Measurements from ENCODE around the gene GINM1. TPM values are rescaled to one million over a fixed set of nuclear protein-coding genes. Genes with fewer than 3 reads are reported as not detected.

Gene GINM1
- total and polyA plus RNA-seq, 2 of the 8 experiments (the other 6 are each of a cell fraction or from before 2014, with no cell fraction given) = 5.1 to 21.6 TPM

DNA sequence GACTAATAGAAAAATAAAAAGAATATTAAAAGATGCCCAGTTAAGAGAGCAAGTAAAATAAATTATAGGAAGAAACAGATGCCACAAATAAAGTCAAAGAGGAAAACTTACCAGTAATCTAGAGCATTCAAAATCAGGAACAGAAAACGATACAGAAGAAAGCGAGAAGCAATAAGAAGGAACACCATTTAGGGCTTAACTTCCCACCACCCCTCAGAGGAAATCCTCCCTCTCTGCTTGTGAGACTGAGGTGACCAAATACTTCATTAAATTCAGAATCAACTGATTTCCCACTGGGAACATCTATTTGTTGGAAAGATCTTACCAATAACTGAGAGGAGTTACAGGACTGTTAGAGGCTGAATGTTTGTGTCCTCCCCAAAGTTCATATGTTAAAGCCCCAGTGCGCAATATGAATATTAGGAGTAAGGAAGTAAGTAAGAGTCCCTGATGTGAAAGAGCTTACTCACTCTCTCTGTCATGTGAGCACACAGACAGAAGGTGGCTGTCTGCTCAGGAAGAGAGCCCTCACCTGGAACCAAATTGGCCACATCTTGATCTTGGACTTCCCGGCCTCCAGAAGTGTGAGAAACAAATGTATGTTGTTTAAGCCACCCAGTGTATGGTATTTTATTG, 62.8 kb downstream of the GINM1 start:
- Histone ChIP-seq H3K27ac (ENCODE audit: low read depth, low read length) (no peak overlapping the region), H3K56ac (replicated peaks; ENCODE audit: insufficient read length, low read depth, low read length) (no peak overlapping the region), H3K27me3 (replicated peaks in 1 of 4; ENCODE audit: control insufficient read depth in 3 of 4, extremely low read depth in 1 of 4, insufficient read depth in 3 of 4, low read length in 3 of 4) (no peaks in the 10 kb centered on the region), H3K18ac (ENCODE audit: extremely low read depth, low read length) (no peak overlapping the region), H3K4me2 (ENCODE audit: insufficient read depth in 1 of 2, low read depth in 2 of 2, low read length in 2 of 2) (no peak overlapping the region), H4K91ac (replicated peaks; ENCODE audit: insufficient read length, low read length) (no peak overlapping the region), H4K20me1 (replicated peaks in 1 of 2; ENCODE audit: control insufficient read depth in 1 of 2, insufficient read depth in 2 of 2, low read length in 2 of 2) (no peaks in the 10 kb centered on the region), H4K8ac (ENCODE audit: extremely low read depth, insufficient read depth, low read length) (no peak overlapping the region), H2BK120ac (replicated peaks; ENCODE audit: low read depth, low read length) (no peak overlapping the region), H3K23ac (ENCODE audit: insufficient read length) (no peak overlapping the region), H2AK5ac (ENCODE audit: low read depth, low read length) (no peak overlapping the region), H3K14ac (ENCODE audit: insufficient read length) (no peak overlapping the region), H3K4me3 (ENCODE audit: extremely low read depth in 1 of 4, insufficient read depth in 2 of 4, low read depth in 3 of 4, low read length in 4 of 4) (no peak overlapping the region), H3K4me1 (replicated peaks in 1 of 4; ENCODE audit: control insufficient read depth in 3 of 4, insufficient read depth in 4 of 4, low read length in 3 of 4) (no peaks in the 10 kb centered on the region), H2BK20ac (ENCODE audit: low read length) (no peak overlapping the region), H3K79me1 (ENCODE audit: low read depth, low read length) (no peaks in the 10 kb centered on the region), H3K23me2 (ENCODE audit: low read depth, low read length) (no peaks in the 10 kb centered on the region), H2BK15ac (ENCODE audit: low read length) (no peak overlapping the region), H3K9me3 (ENCODE audit: insufficient read depth in 2 of 2, low read depth in 1 of 2, low read length in 1 of 2) (no peaks in the 10 kb centered on the region), H3K9ac (replicated peaks in 1 of 4; ENCODE audit: extremely low read depth in 1 of 4, low read depth in 3 of 4, low read length in 3 of 4) (no peak overlapping the region), H3K4ac (replicated peaks; ENCODE audit: insufficient read length, low read depth, low read length) (no peak overlapping the region), H2AFZ (ENCODE audit: low read length) (no peak overlapping the region), H3K36me3 (ENCODE audit: control insufficient read depth in 2 of 4, insufficient read depth in 4 of 4, low read length in 3 of 4) (no peaks in the 10 kb centered on the region; a peak in 1 of 8 replicates), H4K5ac (ENCODE audit: insufficient read length, low read depth, low read length) (no peak overlapping the region), H2BK5ac (ENCODE audit: low read depth, low read length) (no peak overlapping the region), H3K79me2 (ENCODE audit: control insufficient read depth in 1 of 2, insufficient read depth in 2 of 2, low read length in 2 of 2) (no peaks in the 10 kb centered on the region), H2BK12ac (ENCODE audit: low read depth, low read length) (no peak overlapping the region)
- TF ChIP-seq PHF8 (conservative IDR thresholded peaks at IDR 0.05; ENCODE audit: low read depth, low read length) (no peak), ZNF274 (IDR thresholded peaks at IDR 0.05; ENCODE audit: borderline replicate concordance, extremely low read depth, low read length) (no peak), CBX8 (IDR thresholded peaks at IDR 0.05; ENCODE audit: borderline replicate concordance, low read depth, low read length) (no peak), SP1 (IDR thresholded peaks at IDR 0.05; ENCODE audit: low read depth, low read length) (no peak), RBBP5 (IDR thresholded peaks at IDR 0.05; ENCODE audit: borderline replicate concordance, low read depth, low read length) (no peak), SAP30 (IDR thresholded peaks at IDR 0.05; ENCODE audit: insufficient read depth, insufficient replicate concordance, low read length) (no peak), SIRT6 (IDR thresholded peaks at IDR 0.05; ENCODE audit: low read length) (no peak), TBP (IDR thresholded peaks at IDR 0.05; ENCODE audit: low read depth, low read length) (no peak), TAF1 (IDR thresholded peaks at IDR 0.05; ENCODE audit: low read depth, low read length) (no peak), POLR2A (IDR thresholded peaks at IDR 0.05; ENCODE audit: control extremely low read depth in 1 of 2, low read depth in 2 of 2, low read length in 2 of 2) (no peak)
- TF ChIP-seq, protein P1, sequence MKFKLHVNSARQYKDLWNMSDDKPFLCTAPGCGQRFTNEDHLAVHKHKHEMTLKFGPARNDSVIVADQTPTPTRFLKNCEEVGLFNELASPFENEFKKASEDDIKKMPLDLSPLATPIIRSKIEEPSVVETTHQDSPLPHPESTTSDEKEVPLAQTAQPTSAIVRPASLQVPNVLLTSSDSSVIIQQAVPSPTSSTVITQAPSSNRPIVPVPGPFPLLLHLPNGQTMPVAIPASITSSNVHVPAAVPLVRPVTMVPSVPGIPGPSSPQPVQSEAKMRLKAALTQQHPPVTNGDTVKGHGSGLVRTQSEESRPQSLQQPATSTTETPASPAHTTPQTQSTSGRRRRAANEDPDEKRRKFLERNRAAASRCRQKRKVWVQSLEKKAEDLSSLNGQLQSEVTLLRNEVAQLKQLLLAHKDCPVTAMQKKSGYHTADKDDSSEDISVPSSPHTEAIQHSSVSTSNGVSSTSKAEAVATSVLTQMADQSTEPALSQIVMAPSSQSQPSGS (IDR thresholded peaks at IDR 0.05; ENCODE audit: low read length) = no peak
- 93% methylated on average over 4 of the region's 4 CpGs; no CpG with 5 or more reads in 1 of the 2 experiments for WGBS, 2 experiments (ENCODE audit: extremely low coverage in 1 of 2, insufficient coverage in 1 of 2, insufficient read length in 1 of 2, insufficient replicate concordance in 2 of 2, low coverage in 1 of 2, low lambda C conversion rate in 2 of 2, missing lambda C conversion rate in 1 of 2)
- ChIA-PET CTCF (ENCODE audit: partially characterized antibody) (interaction anchor here (0.6 to 1.2 kb wide), 2 partner anchors 19 to 203 kb away, joined by 3 read pairs; partner anchors contain the start of gene KATNA1), POLR2A (ENCODE audit: partially characterized antibody) (no interaction called here)
- no peak for FAIRE-seq
- no peak for DNase-seq (ENCODE audit: low read depth in 1 of 2, low spot score in 2 of 2)

Measured in H1 (cell line).